Astrocyte of the cerebellum (primary cell): ENCODE measurements around the gene TACC3.

Experiments used
- DNase-seq: peaks from one replicate; pipeline ENCODE4 v3.0.0-alpha.2; 2011; ENCODE audit warnings: low read depth
- H3K4me3 ChIP-seq: 2 replicates; pipeline ENCODE4 v1.5.1; 2011; ENCODE audit warnings: mild to moderate bottlenecking, low read depth, low read length, moderate library complexity
- CTCF ChIP-seq: IDR thresholded peaks from 2 replicates; pipeline ENCODE4 v1.5.1; 2012; ENCODE audit warnings: low read length, low read depth, moderate library complexity, mild to moderate bottlenecking; ENCODE audit errors: missing control alignments
- in situ Hi-C: cut with HindIII; loops from 2 replicates; pipeline ENCODE4 v1.10.0; 2017; ENCODE audit warnings: low sequenced_read_pairs

The TACC3 gene

GRCh38 chr4:1759170-1759817 lies 38.0 kb downstream of the TACC3 start:
- DNase-seq = no peak
- in situ Hi-C loops = no loop called here
- H3K4me3 ChIP-seq = no peak overlapping the region
- no peak for TF ChIP-seq CTCF

GRCh38 chr4:1759818-1760223 lies 38.5 kb downstream of the TACC3 start:
- H3K4me3 ChIP-seq = no peak overlapping the region
- in situ Hi-C loops = no loop called here
- DNase-seq = no peak
- TF ChIP-seq CTCF = no peak

GRCh38 chr4:1760521-1761071 lies 39.3 kb downstream of the TACC3 start:
- DNase-seq = no peak
- no peak for TF ChIP-seq CTCF
- no peak overlapping the region for H3K4me3 ChIP-seq
- in situ Hi-C loops = no loop called here

- DNase-seq = no peak
- in situ Hi-C loops = no loop called here
- no peak overlapping the region for H3K4me3 ChIP-seq
- no peak for TF ChIP-seq CTCF
Measured at GRCh38 chr4:1761130-1761689, 39.9 kb downstream of the TACC3 start.

GRCh38 chr4:1762264-1763010 lies 41.1 kb downstream of the TACC3 start:
- no peak for TF ChIP-seq CTCF
- no peak for DNase-seq
- H3K4me3 ChIP-seq = no peak overlapping the region
- in situ Hi-C loops = no loop called here

GRCh38 chr4:1763070-1763549 lies 41.8 kb downstream of the TACC3 start:
- in situ Hi-C loops = no loop called here
- DNase-seq = no peak

More at GRCh38 chr4:1763070-1763549, 41.8 kb downstream of the TACC3 start:
- no peak for TF ChIP-seq CTCF
- H3K4me3 ChIP-seq = no peak overlapping the region
